Effector memory CD8-positive, alpha-beta T cell (primary cell): Measurements from ENCODE around the gene TBC1D5.
A peak's percentile ranks its signal among the peaks of the same experiment; 100 is the strongest.
"Not testable (repeated sequence)": the region's sequence is repeated elsewhere in the genome, so short reads cannot be mapped to it uniquely, and the experiment has no call there.

Source experiments
- ATAC-seq: fragments of 150-1000 bp; cut with Tn5 transposase; replicated peaks from 2 replicates; pipeline ENCODE4 v1.10.0; 2021; ENCODE audit warnings: mild to moderate bottlenecking, moderate library complexity
- DNase-seq, 3 experiments: peaks; one replicate each; pipeline ENCODE4 v3.0.0; 2021
- H3K27ac Mint-ChIP-seq, 2 donors: one replicate each; pipeline ENCODE4 v1.8.0; 2022; ENCODE audit warnings: mild to moderate bottlenecking in 2 of 2, mixed read lengths in 2 of 2, moderate library complexity in 2 of 2
- H3K27me3 Mint-ChIP-seq, 2 donors: one replicate each; pipeline ENCODE4 v1.8.0; 2022; ENCODE audit warnings: mixed read lengths in 2 of 2
- H3K36me3 Mint-ChIP-seq: one replicate; pipeline ENCODE4 v1.8.0; 2022; ENCODE audit warnings: mild to moderate bottlenecking, moderate library complexity, mixed read lengths; ENCODE audit not compliant: insufficient read depth
- H3K4me1 Mint-ChIP-seq, 2 donors: one replicate each; pipeline ENCODE4 v1.8.0; 2022; ENCODE audit warnings: low read depth in 2 of 2, mixed read lengths in 2 of 2
- H3K4me3 Mint-ChIP-seq, 2 donors: one replicate each; pipeline ENCODE4 v1.8.0; 2022; ENCODE audit warnings: mild to moderate bottlenecking in 2 of 2, mixed read lengths in 2 of 2, moderate library complexity in 2 of 2
- H3K9me3 Mint-ChIP-seq, 2 donors: one replicate each; pipeline ENCODE4 v1.8.0; 2022; ENCODE audit warnings: mixed read lengths in 2 of 2

The TBC1D5 gene

GRCh38 chr3:17639765-17640164 is 102.7 kb downstream of the TBC1D5 start:
- H3K9me3 Mint-ChIP-seq: no peaks in the 10 kb centered on the region
- H3K27me3 Mint-ChIP-seq: no peaks in the 10 kb centered on the region
- no peak for DNase-seq
- H3K4me1 Mint-ChIP-seq: peaks cover 11 to 17% of the 10 kb centered on the region in 2 donors
- H3K36me3 Mint-ChIP-seq: no peaks in the 10 kb centered on the region
- H3K4me3 Mint-ChIP-seq: no peak overlapping the region
- no peak for ATAC-seq
- H3K27ac Mint-ChIP-seq: no peak overlapping the region

DNA sequence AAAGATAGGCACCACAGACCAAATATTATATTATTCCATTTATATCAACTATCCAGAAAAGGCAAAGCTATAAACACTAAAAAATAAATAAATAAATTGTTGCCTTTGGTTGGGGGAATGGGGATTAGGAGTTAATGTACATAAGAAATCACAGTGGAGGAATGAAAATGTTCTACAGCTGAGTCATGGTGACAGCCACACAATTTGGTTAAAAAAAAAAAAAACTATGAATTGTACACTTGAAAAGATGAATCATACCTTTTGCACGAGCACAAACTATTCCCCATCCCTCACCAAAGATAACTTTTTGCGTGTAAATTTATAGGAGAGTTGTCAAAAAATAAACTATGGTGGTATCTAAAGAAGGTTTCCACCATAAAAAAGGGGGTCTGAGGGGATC is 103.2 kb downstream of the TBC1D5 start:
- H3K4me1 Mint-ChIP-seq: peaks cover 11 to 17% of the 10 kb centered on the region in 2 donors
- ATAC-seq (no peak), DNase-seq (no peak)
- no peaks in the 10 kb centered on the region for H3K27me3 Mint-ChIP-seq
- H3K9me3 Mint-ChIP-seq: no peaks in the 10 kb centered on the region
- H3K36me3 Mint-ChIP-seq: no peaks in the 10 kb centered on the region
- no peak overlapping the region for H3K27ac Mint-ChIP-seq
- no peak overlapping the region for H3K4me3 Mint-ChIP-seq

DNA sequence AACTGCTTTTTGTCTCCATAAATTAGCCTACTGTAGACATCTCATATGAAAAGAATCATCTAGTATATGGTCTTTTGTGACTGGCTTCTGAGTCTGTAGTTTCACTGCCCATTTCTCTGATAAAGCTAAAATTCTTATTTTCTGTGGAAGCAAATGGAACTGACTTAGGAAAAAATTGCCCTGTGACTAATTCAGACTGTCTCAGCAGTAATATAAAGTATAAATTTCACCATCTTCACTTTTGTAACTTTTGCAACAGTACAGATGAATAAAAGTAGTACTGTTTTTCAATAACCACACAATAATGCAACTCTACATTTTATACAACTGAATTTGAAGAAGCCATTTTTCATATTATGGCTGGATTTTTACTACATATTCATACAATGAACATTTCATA is 104.1 kb downstream of the TBC1D5 start:
- no peak overlapping the region for H3K4me3 Mint-ChIP-seq
- no peaks in the 10 kb centered on the region for H3K27me3 Mint-ChIP-seq
- no peaks in the 10 kb centered on the region for H3K36me3 Mint-ChIP-seq
- ATAC-seq (no peak), DNase-seq (no peak)
- H3K9me3 Mint-ChIP-seq: no peaks in the 10 kb centered on the region
- peaks cover 11 to 17% of the 10 kb centered on the region in 2 donors for H3K4me1 Mint-ChIP-seq
- no peak overlapping the region for H3K27ac Mint-ChIP-seq

GRCh38 chr3:17635675-17636074 is 106.8 kb downstream of the TBC1D5 start:
- not testable (repeated sequence) for H3K27ac Mint-ChIP-seq, H3K4me3 Mint-ChIP-seq

GRCh38 chr3:17634964-17635363 is 107.5 kb downstream of the TBC1D5 start:
- no peaks in the 10 kb centered on the region for H3K36me3 Mint-ChIP-seq
- ATAC-seq (no peak), DNase-seq (no peak)
- H3K27ac Mint-ChIP-seq: no peak overlapping the region
- H3K27me3 Mint-ChIP-seq: no peaks in the 10 kb centered on the region
- H3K4me3 Mint-ChIP-seq: no peak overlapping the region
- no peaks in the 10 kb centered on the region for H3K9me3 Mint-ChIP-seq
- peaks cover 14 to 22% of the 10 kb centered on the region in 2 donors for H3K4me1 Mint-ChIP-seq

More at GRCh38 chr3:17635675-17636074, 106.8 kb downstream of the TBC1D5 start:
- H3K4me1 Mint-ChIP-seq: peaks cover 14 to 22% of the 10 kb centered on the region in 2 donors
- ATAC-seq, H3K27me3 Mint-ChIP-seq, H3K36me3 Mint-ChIP-seq, H3K9me3 Mint-ChIP-seq, DNase-seq: not testable (repeated sequence)

GRCh38 chr3:17634201-17634600 is 108.2 kb downstream of the TBC1D5 start:
- DNase-seq (no peak), ATAC-seq (no peak)
- Mint-ChIP-seq H3K27ac (no peak overlapping the region), H3K4me3 (no peak overlapping the region), H3K36me3 (no peaks in the 10 kb centered on the region), H3K9me3 (no peaks in the 10 kb centered on the region), H3K4me1 (peaks cover 9 to 15% of the 10 kb centered on the region in 2 donors), H3K27me3 (no peaks in the 10 kb centered on the region)

DNA sequence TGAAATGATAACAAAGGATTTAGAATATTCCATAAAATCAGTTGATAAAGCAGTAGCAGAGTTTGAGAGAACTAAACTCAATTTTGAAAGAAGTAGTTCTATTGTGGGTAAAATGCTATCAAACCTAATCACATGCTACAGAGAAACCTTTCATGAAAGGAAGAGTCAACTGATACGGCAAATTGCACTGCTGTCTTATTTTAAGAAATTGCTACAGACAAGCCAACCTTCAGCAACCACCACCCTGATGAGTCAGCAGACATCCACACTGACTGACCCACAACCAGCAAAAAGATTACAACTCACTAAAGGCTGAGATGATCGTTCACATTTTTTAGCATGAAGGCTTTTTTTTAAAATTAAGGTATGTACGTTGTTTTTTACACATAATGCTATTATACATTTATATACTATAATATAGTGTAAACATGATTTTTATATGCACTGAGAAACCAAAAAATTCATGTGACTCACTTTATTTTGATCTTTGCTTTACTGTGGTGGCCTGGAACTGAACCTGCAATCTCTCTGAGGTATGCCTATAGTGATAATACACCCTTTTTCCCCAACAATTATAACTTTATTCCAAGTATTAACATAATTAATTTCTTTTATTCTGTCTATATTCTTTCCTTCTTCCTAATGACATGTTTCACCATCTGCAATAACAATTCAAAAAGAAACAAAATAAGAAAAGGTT is 109.9 kb downstream of the TBC1D5 start:
- Mint-ChIP-seq H3K4me1 (peaks cover 11 to 15% of the 10 kb centered on the region in 2 donors), H3K4me3 (no peak overlapping the region), H3K9me3 (no peaks in the 10 kb centered on the region), H3K27ac (no peak overlapping the region), H3K27me3 (no peaks in the 10 kb centered on the region), H3K36me3 (no peaks in the 10 kb centered on the region)
- ATAC-seq (no peak), DNase-seq (no peak)

DNA sequence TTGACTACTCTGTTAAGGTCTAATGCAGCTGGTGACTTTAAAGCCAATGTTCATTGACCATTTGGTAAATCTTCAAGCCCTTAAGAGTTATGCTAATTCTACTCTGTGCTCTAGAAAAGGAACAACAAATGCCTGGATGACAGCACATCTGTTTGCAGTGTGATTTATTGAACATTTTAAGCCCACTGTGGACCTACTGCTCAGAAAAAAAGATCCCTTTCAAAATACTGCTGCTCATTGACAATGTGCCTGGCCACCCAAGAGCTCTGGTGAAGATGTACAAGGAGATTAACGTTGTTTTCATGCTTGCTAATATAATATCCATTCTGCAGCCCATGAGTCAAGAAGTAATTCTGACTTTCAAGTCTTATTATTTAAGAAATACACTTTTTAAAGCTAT is 110.8 kb downstream of the TBC1D5 start:
- H3K36me3 Mint-ChIP-seq: no peaks in the 10 kb centered on the region
- H3K4me3 Mint-ChIP-seq: no peak overlapping the region
- ATAC-seq: no peak
- peak overlapping the region in 1 of 2 donors; percentile 71 for H3K27ac Mint-ChIP-seq
- DNase-seq: no peak
- H3K27me3 Mint-ChIP-seq: no peaks in the 10 kb centered on the region
- peaks cover 16 to 25% of the 10 kb centered on the region in 2 donors for H3K4me1 Mint-ChIP-seq
- H3K9me3 Mint-ChIP-seq: no peaks in the 10 kb centered on the region

- no peak for ATAC-seq
- DNase-seq: no peak
- Mint-ChIP-seq H3K27ac (no peak overlapping the region), H3K36me3 (no peaks in the 10 kb centered on the region), H3K9me3 (no peaks in the 10 kb centered on the region), H3K27me3 (no peaks in the 10 kb centered on the region), H3K4me3 (no peak overlapping the region), H3K4me1 (peaks cover 19 to 22% of the 10 kb centered on the region in 2 donors)
These were observed 113.0 kb downstream of the TBC1D5 start for GRCh38 chr3:17629400-17629799.

DNA sequence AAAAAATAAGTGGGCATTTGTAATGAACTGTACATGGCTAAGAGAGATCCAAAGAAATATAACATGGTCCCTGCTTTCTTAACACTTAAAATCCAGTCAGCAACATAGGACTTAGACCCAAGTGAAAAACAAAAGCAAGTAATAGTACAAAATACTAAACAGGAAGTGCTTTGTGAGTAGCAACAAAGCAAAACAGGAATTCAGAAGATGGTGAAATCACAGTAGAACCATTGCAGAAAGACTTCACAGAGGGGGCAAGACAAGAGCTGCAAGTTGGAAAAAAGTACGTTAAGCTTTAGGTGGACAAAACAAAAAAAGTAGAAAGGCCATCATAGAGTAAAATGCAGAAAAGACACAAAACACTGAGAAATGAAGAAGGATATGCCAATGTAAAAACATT is 116.0 kb downstream of the TBC1D5 start:
- Mint-ChIP-seq H3K27ac (no peak overlapping the region), H3K9me3 (no peaks in the 10 kb centered on the region), H3K4me3 (no peak overlapping the region), H3K4me1 (peaks cover 11 to 14% of the 10 kb centered on the region in 2 donors), H3K36me3 (no peaks in the 10 kb centered on the region), H3K27me3 (no peaks in the 10 kb centered on the region)
- ATAC-seq (no peak), DNase-seq (no peak)

DNA sequence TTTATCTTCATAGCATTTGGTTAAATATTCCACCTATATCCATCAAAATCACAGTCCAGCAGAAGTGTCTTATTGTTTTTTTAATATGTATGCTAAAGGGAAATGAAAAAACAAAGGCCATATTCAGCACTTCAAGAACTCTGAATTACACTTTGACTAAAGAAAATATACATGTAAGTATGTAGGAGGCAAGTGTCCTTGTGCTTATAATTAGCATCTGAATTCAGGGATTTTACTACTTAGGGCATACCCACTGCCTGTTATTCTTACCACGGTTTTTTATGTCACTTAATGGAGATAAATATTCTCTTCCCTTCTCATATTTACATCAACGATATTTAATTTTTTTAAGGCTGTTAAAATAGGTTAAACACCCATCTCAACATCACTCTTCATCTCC is 117.3 kb downstream of the TBC1D5 start:
- no peak for ATAC-seq
- no peak for DNase-seq
- no peaks in the 10 kb centered on the region for H3K36me3 Mint-ChIP-seq
- H3K4me3 Mint-ChIP-seq: no peak overlapping the region
- H3K27ac Mint-ChIP-seq: peak overlapping the region in 1 of 2 donors; percentile 25
- H3K27me3 Mint-ChIP-seq: no peaks in the 10 kb centered on the region
- H3K4me1 Mint-ChIP-seq: peaks cover 11 to 14% of the 10 kb centered on the region in 2 donors
- H3K9me3 Mint-ChIP-seq: no peaks in the 10 kb centered on the region

- ATAC-seq: no peak
- H3K4me3 Mint-ChIP-seq: no peak overlapping the region
These were observed 119.0 kb downstream of the TBC1D5 start for GRCh38 chr3:17623464-17623863.

DNA sequence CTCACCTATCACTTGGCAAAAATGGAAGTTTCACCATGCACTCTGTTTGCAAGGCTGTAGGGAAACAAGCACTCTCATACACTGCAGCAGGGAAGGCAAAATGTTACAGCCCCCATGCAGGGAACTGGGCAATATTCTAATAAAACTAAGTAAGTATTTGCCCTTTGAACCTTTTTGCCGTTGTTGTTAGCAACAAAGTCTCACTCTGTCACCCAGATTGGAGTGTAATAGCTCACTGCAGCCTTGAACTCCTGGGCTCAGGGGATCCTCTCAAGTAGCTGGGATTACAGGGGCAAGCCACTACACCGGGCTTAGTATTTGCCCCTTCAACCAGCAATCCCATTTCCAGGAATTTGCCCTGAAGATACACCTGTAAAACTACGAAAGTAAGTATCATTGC is 122.5 kb downstream of the TBC1D5 start:
- Mint-ChIP-seq H3K36me3 (no peaks in the 10 kb centered on the region), H3K4me3 (no peak overlapping the region), H3K4me1 (peaks cover 0 to 3% of the 10 kb centered on the region in 2 donors), H3K27me3 (no peaks in the 10 kb centered on the region), H3K27ac (no peak overlapping the region), H3K9me3 (peaks cover 3 to 15% of the 10 kb centered on the region in 2 donors)
- no peak for ATAC-seq
- no peak for DNase-seq

More at GRCh38 chr3:17623464-17623863, 119.0 kb downstream of the TBC1D5 start:
- Mint-ChIP-seq H3K36me3 (no peaks in the 10 kb centered on the region), H3K9me3 (no peaks in the 10 kb centered on the region), H3K4me1 (peaks cover 11 to 14% of the 10 kb centered on the region in 2 donors), H3K27ac (no peak overlapping the region), H3K27me3 (no peaks in the 10 kb centered on the region)
- no peak for DNase-seq

DNA sequence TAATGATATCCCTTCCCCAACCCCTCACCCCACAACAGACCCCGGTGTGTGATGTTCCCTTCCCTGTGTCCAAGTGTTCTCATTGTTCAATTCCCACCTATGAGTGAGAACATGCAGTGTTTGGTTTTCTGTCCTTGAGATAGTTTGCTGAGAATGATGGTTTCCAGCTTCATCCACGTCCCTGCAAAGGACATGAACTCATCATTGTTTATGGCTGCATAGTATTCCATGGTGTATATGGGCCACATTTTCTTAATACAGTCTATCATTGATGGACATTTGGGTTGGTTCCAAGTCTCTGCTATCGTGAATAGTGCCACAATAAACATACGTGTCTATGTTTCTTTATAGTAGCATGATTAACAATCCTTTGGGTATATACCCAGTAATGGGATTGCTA is 129.4 kb downstream of the TBC1D5 start:
- Mint-ChIP-seq H3K9me3 (peaks cover 9 to 15% of the 10 kb centered on the region in 2 donors), H3K4me1 (peaks cover 5 to 15% of the 10 kb centered on the region in 2 donors)
- not testable (repeated sequence) for DNase-seq, H3K4me3 Mint-ChIP-seq, H3K27me3 Mint-ChIP-seq, H3K27ac Mint-ChIP-seq, ATAC-seq, H3K36me3 Mint-ChIP-seq
